Left colon (tissue), 2 donors: ENCODE results near the gene MLLT1. TPM values are rescaled to one million over a fixed set of nuclear protein-coding genes. Genes with fewer than 3 reads are reported as not detected.
"Not testable (repeated sequence)": the region's sequence is repeated elsewhere in the genome, so short reads cannot be mapped to it uniquely, and the experiment has no call there.

Experiments
- ATAC-seq: fragments of 200-7000 bp; cut with Tn5 transposase; one replicate; pipeline ENCODE4 v1.9.1; 2020; ENCODE audit warnings: mild to moderate bottlenecking, moderate library complexity
- DNase-seq, 2 donors: peaks; one replicate each; pipeline ENCODE4 v3.0.0-alpha.2; 2020
- intact Hi-C, 2 donors: fragments of 100-400 bp; cut with DNase I in 1 of 2; cut with micrococcal nuclease in 1 of 2; formaldehyde crosslinking; loops; one replicate each; pipeline versions ENCODE4 v1.11.2 to v1.14.0; 2022; cut with DNase I, micrococcal nuclease
- long read RNA-seq: library from polyadenylated mRNA; unstranded; transcript quantifications from one replicate; pipeline ENCODE4 v2.0.0, GENCODE V29; 2021
- total RNA-seq, 2 donors: library from RNA; stranded (reverse); fragmentation: NEBNext Ultra II Directional; extraction: Animal tissue kit (Norgen Biotek cat#: 25700); gene quantifications; one replicate each; pipeline ENCODE4 v1.2.1, GENCODE V29; 2021
- donor health status: DM: no; HTN: no; CAD: no.
- donor health status: DM: yes; HTN: yes; CAD: no.

MLLT1 gene
- 10 to 100 TPM; 28.3 to 37.2 TPM for total RNA-seq
- long read RNA-seq, partial matches to known transcripts = 3 of 34 reads
- long read RNA-seq, other reads (novel, unspliced or antisense) = 31 of 34 reads

- ATAC-seq (peak; percentile 99), DNase-seq (peak; percentile 96 to 97)
- intact Hi-C loops = no loop called here
These were observed at the start of gene MLLT1 for GRCh38 chr19:6279931-6280591. Gene MLLT1, minus strand, starts transcription at chr19:6279975. Its CDS starts 191 bp downstream, at chr19:6279784.

- DNase-seq (no peak), ATAC-seq (no peak)
- intact Hi-C loops = no loop called here
These were observed 47.0 kb upstream of the MLLT1 start for GRCh38 chr19:6326815-6327214.

GRCh38 chr19:6325614-6326013 is 45.8 kb upstream of the MLLT1 start:
- ATAC-seq = no peak
- intact Hi-C loops = no loop called here
- DNase-seq = no peak

GRCh38 chr19:6324757-6325156 is 45.0 kb upstream of the MLLT1 start:
- ATAC-seq (no peak), DNase-seq (no peak)
- intact Hi-C loops = no loop called here

GRCh38 chr19:6322284-6322683 is 42.5 kb upstream of the MLLT1 start:
- ATAC-seq (no peak), DNase-seq (no peak)
- intact Hi-C loops = no loop called here

- DNase-seq (no peak), ATAC-seq (no peak)
- intact Hi-C loops = no loop called here
These were observed 39.6 kb upstream of the MLLT1 start for GRCh38 chr19:6319376-6319775.

GRCh38 chr19:6318772-6319171 is 39.0 kb upstream of the MLLT1 start:
- ATAC-seq = no peak
- intact Hi-C loops = no loop called here
- no peak for DNase-seq

- ATAC-seq, DNase-seq, intact Hi-C loops: not testable (repeated sequence)
These were observed 35.9 kb upstream of the MLLT1 start for GRCh38 chr19:6315646-6316045.

GRCh38 chr19:6313398-6313969 is 33.7 kb upstream of the MLLT1 start:
- ATAC-seq = no peak
- intact Hi-C loops = no loop called here
- no peak for DNase-seq

- ATAC-seq (no peak), DNase-seq (peak in 1 of 2 donors; percentile 6)
- intact Hi-C loops = no loop called here
These were observed 32.2 kb upstream of the MLLT1 start for GRCh38 chr19:6312018-6312417.

- ATAC-seq (no peak), DNase-seq (no peak)
- intact Hi-C loops = loop anchor here in 1 of 2 donors (10.0 kb wide), 1 partner anchor 84 kb away; no protein-coding TSS in a partner anchor
These were observed 18.6 kb upstream of the MLLT1 start for GRCh38 chr19:6298413-6298812.

- no peak for DNase-seq
- intact Hi-C loops = loop anchor here in 1 of 2 donors (10.0 kb wide), 1 partner anchor 82 kb away; no protein-coding TSS in a partner anchor
These were observed 17.4 kb upstream of the MLLT1 start for GRCh38 chr19:6297202-6297601.

GRCh38 chr19:6292006-6292405 is 12.2 kb upstream of the MLLT1 start:
- intact Hi-C loops = loop anchor here in 1 of 2 donors (10.0 kb wide), 1 partner anchor 77 kb away; no protein-coding TSS in a partner anchor
- DNase-seq = no peak
- no peak for ATAC-seq

More at GRCh38 chr19:6297202-6297601, 17.4 kb upstream of the MLLT1 start:
- no peak for ATAC-seq

- DNase-seq = no peak
- no peak for ATAC-seq
- intact Hi-C loops = no loop called here
These were observed 9.0 kb upstream of the MLLT1 start for GRCh38 chr19:6288737-6289136.

- DNase-seq (no peak), ATAC-seq (no peak)
- intact Hi-C loops = no loop called here
These were observed 7.6 kb upstream of the MLLT1 start for GRCh38 chr19:6287269-6287885.

GRCh38 chr19:6286676-6287075 is 6.9 kb upstream of the MLLT1 start:
- DNase-seq = no peak
- intact Hi-C loops = no loop called here
- no peak for ATAC-seq

GRCh38 chr19:6282393-6282792 is 2.6 kb upstream of the MLLT1 start:
- intact Hi-C loops, DNase-seq, ATAC-seq: not testable (repeated sequence)

GRCh38 chr19:6279620-6279930 is 200 bp downstream of the MLLT1 start:
- no peak for DNase-seq
- ATAC-seq = peak; percentile 44
- intact Hi-C loops = no loop called here

GRCh38 chr19:6278740-6279619 is 795 bp downstream of the MLLT1 start:
- ATAC-seq (no peak), DNase-seq (peak in 1 of 2 donors; percentile 23)
- intact Hi-C loops = no loop called here
